ENCODE results near the gene DMXL1. TPM values are rescaled to one million over a fixed set of nuclear protein-coding genes. Genes with fewer than 3 reads are reported as not detected.

The DMXL1 gene
- total RNA-seq, 1 experiment from 2014 or later = 20.6 TPM

DNA sequence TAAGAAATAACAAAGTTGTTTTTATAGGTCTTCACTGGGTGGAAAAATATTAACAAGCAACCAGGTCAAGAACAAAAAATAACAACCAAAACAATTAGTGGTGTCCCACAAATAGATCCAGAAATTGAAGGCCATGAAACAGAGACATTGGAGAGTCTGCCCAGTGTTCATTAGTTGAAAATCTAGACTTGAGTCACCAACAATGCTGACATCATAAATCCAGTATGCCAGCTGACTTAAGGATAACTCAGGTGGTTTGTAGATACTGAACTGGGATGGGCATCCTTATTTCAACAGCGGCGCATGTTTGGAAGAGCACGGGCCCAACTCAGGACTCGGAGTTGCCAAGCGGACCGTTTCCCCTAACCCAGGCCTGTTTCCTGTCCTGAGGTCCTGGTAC lies 204.3 kb downstream of the DMXL1 start:
- Histone ChIP-seq H3K4me3 (ENCODE audit: low read length) (peak overlapping the region; percentile 16; the same call in 1 of the 2 replicates), H3K27me3 (ENCODE audit: low read length) (no peaks in the 10 kb centered on the region), H2AFZ (ENCODE audit: low read length) (peak overlapping the region; percentile 49; the same call in 1 of the 2 replicates), H3K9me2 (replicated peaks; ENCODE audit: low read length) (no peaks in the 10 kb centered on the region), H3K36me3 (ENCODE audit: low read depth, low read length) (no peaks in the 10 kb centered on the region), H4K20me1 (ENCODE audit: low read length) (no peaks in the 10 kb centered on the region), H3K9ac (ENCODE audit: low read length) (peak overlapping the region; percentile 74), H3K4me2 (ENCODE audit: low read length) (peak overlapping the region; percentile 74), H3F3A (ENCODE audit: low read length, unreplicated experiment) (peaks cover 10% of the 10 kb centered on the region), H3K4me1 (ENCODE audit: insufficient read depth, low read length) (peaks cover 67% of the 10 kb centered on the region), H3K79me2 (ENCODE audit: low read length) (peaks cover 28% of the 10 kb centered on the region), H3K9me3 (ENCODE audit: low read length) (no peaks in the 10 kb centered on the region), H3K27ac (ENCODE audit: low read length) (peak overlapping the region; percentile 98)
- ChIA-PET CTCF (interaction anchor here (0.5 to 1.0 kb wide), 2 partner anchors 49 to 137 kb away, joined by 3 to 5 read pairs; no protein-coding TSS in a partner anchor), POLR2A (ENCODE audit: unreplicated experiment) (interaction anchor here (0.6 kb wide), 1 partner anchor 118 kb away, joined by 5 read pairs; no protein-coding TSS in a partner anchor)
- ATAC-seq (peak; percentile 29), DNase-seq (peak; percentile 72)
- intact Hi-C loops (cut with micrococcal nuclease) = loop anchor here (2.0 kb wide), 1 partner anchor 28 kb away; no protein-coding TSS in a partner anchor
- no peak for TF ChIP-seq EZH2phosphoT487 (IDR thresholded peaks at IDR 0.05; ENCODE audit: borderline replicate concordance, low read length)
- no peak for TF ChIP-seq EZH2 (IDR thresholded peaks at IDR 0.05; ENCODE audit: low read length, unreplicated experiment)
- no peak for TF ChIP-seq CTCF (conservative IDR thresholded peaks at IDR 0.05; ENCODE audit: low read depth, low read length)
- BruUV-seq (replicated peaks) = no TSS peak

- Histone ChIP-seq H3K9me3 (ENCODE audit: low read length) (no peaks in the 10 kb centered on the region), H3K36me3 (ENCODE audit: low read depth, low read length) (no peaks in the 10 kb centered on the region), H3K9me2 (replicated peaks; ENCODE audit: low read length) (no peaks in the 10 kb centered on the region), H3F3A (ENCODE audit: low read length, unreplicated experiment) (peaks cover 10% of the 10 kb centered on the region), H3K27me3 (ENCODE audit: low read length) (no peaks in the 10 kb centered on the region), H3K4me3 (ENCODE audit: low read length) (peak overlapping the region; percentile 16; the same call in 1 of the 2 replicates), H2AFZ (ENCODE audit: low read length) (peak overlapping the region; percentile 49; the same call in 1 of the 2 replicates), H4K20me1 (ENCODE audit: low read length) (no peaks in the 10 kb centered on the region), H3K79me2 (ENCODE audit: low read length) (peaks cover 24% of the 10 kb centered on the region), H3K9ac (ENCODE audit: low read length) (peak overlapping the region; percentile 60), H3K4me2 (ENCODE audit: low read length) (peak overlapping the region; percentile 74), H3K4me1 (ENCODE audit: insufficient read depth, low read length) (peaks cover 62% of the 10 kb centered on the region), H3K27ac (ENCODE audit: low read length) (peak overlapping the region; percentile 98)
- intact Hi-C loops (cut with micrococcal nuclease) = loop anchor here (2.0 kb wide), 1 partner anchor 27 kb away; no protein-coding TSS in a partner anchor
- ATAC-seq (no peak), DNase-seq (no peak)
- BruUV-seq (replicated peaks) = no TSS peak
- ChIA-PET CTCF (interaction anchor here (1.0 kb wide), 1 partner anchor 137 kb away, joined by 3 read pairs; no protein-coding TSS in a partner anchor), POLR2A (ENCODE audit: unreplicated experiment) (no interaction called here)
- TF ChIP-seq CTCF (conservative IDR thresholded peaks at IDR 0.05; ENCODE audit: low read depth, low read length) = no peak
- no peak for TF ChIP-seq EZH2phosphoT487 (IDR thresholded peaks at IDR 0.05; ENCODE audit: borderline replicate concordance, low read length)
Measured at GRCh38 chr5:119275601-119276173, 204.8 kb downstream of the DMXL1 start.

- no peaks in the 10 kb centered on the region for H3K36me3 ChIP-seq (ENCODE audit: low read depth, low read length)
- peaks cover 10% of the 10 kb centered on the region for H3F3A ChIP-seq (ENCODE audit: low read length, unreplicated experiment)
- H3K4me2 ChIP-seq (ENCODE audit: low read length) = no peak overlapping the region
- ATAC-seq = no peak
- H3K9me3 ChIP-seq (ENCODE audit: low read length) = no peaks in the 10 kb centered on the region
- POLR2A ChIA-PET (ENCODE audit: unreplicated experiment) = no interaction called here
- H3K4me1 ChIP-seq (ENCODE audit: insufficient read depth, low read length) = peaks cover 49% of the 10 kb centered on the region
- no peak overlapping the region for H2AFZ ChIP-seq (ENCODE audit: low read length)
- CTCF ChIA-PET = no interaction called here
- intact Hi-C loops (cut with micrococcal nuclease) = no loop called here
- no peaks in the 10 kb centered on the region for H4K20me1 ChIP-seq (ENCODE audit: low read length)
- DNase-seq = no peak
- peaks cover 18% of the 10 kb centered on the region for H3K79me2 ChIP-seq (ENCODE audit: low read length)
- no peaks in the 10 kb centered on the region for H3K9me2 ChIP-seq (replicated peaks; ENCODE audit: low read length)
- no peak overlapping the region for H3K27ac ChIP-seq (ENCODE audit: low read length)
- H3K9ac ChIP-seq (ENCODE audit: low read length) = no peak overlapping the region
- H3K4me3 ChIP-seq (ENCODE audit: low read length) = no peak overlapping the region
- H3K27me3 ChIP-seq (ENCODE audit: low read length) = no peaks in the 10 kb centered on the region
- TF ChIP-seq EZH2phosphoT487 (IDR thresholded peaks at IDR 0.05; ENCODE audit: borderline replicate concordance, low read length) = no peak
- no peak for TF ChIP-seq EZH2 (IDR thresholded peaks at IDR 0.05; ENCODE audit: low read length, unreplicated experiment)
- no peak for TF ChIP-seq CTCF (conservative IDR thresholded peaks at IDR 0.05; ENCODE audit: low read depth, low read length)
- no TSS peak for BruUV-seq (replicated peaks)
Measured at GRCh38 chr5:119276978-119277377, 206.1 kb downstream of the DMXL1 start.
